Measurements from ENCODE around the gene TPPP3.

DNA sequence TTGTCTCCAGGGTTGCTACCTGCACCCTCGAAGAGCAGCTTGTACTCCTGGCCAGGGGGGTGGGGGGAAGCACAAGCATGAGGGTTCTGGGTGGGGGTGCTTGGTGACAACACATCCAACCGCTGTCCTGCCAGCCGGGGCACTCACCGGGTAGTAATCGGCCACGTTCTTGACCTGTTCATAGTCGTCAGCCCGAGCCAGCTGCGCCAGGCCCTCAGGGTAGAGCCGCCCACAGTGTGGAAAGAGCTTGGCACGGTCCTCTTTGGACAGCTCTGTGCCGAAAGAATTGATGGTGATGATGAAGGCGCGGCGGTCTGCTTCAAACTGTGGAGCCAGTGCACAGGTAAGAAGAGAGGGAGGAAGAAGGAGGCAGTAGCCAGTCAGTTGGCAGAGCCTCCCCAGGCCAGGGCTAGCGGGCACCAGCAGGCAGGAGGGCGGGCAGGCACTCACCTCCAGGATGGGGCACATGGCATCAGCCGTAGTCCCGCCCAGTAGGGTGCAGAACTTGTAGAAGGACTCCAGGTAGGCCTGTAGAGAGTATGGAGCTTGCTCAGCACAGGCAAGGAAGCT lies 45.6 kb upstream of the TPPP3 start:
- TF ChIP-seq, protein P1, sequence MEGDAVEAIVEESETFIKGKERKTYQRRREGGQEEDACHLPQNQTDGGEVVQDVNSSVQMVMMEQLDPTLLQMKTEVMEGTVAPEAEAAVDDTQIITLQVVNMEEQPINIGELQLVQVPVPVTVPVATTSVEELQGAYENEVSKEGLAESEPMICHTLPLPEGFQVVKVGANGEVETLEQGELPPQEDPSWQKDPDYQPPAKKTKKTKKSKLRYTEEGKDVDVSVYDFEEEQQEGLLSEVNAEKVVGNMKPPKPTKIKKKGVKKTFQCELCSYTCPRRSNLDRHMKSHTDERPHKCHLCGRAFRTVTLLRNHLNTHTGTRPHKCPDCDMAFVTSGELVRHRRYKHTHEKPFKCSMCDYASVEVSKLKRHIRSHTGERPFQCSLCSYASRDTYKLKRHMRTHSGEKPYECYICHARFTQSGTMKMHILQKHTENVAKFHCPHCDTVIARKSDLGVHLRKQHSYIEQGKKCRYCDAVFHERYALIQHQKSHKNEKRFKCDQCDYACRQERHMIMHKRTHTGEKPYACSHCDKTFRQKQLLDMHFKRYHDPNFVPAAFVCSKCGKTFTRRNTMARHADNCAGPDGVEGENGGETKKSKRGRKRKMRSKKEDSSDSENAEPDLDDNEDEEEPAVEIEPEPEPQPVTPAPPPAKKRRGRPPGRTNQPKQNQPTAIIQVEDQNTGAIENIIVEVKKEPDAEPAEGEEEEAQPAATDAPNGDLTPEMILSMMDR (IDR thresholded peaks at IDR 0.05) = no peak
- no peak for TF ChIP-seq POLR2A (IDR thresholded peaks at IDR 0.05)
